ENCODE measurements around the gene RALGAPA1.
"Not testable (repeated sequence)": the region's sequence is repeated elsewhere in the genome, so short reads cannot be mapped to it uniquely, and the experiment has no call there.

The RALGAPA1 gene

DNA sequence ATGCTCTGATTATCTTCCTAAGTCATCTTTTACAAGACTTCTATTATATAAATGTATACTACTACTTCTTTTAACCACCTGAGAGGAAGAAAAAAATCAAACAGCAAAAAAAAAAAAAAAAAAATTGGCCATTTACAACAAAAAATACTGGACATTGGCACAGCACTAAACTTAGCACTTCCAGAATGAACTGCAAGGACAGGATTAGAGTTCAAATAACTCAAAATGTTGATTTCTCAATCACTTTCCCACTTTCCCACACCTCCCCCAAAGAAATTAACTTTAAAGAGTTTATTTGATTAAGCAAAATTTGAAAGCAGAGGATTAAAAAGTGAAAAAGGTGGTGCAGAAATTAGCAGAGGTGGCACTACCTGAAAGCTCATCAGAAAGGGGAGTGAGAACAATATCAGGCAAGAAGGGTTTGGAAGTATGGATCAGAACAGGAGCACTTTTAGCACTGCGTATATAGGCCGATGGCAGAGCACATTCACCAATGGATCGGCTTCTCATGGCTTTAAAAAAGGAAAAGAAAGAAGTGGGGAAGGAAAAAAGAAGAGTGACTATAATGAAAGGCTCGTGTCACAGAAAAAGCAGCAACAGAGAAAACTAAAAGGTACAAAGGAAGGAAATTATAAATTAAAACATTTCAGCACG is 109.2 kb downstream of the RALGAPA1 start:
- DNase-seq (ENCODE audit: low read depth in 2 of 2), result no peak

DNA sequence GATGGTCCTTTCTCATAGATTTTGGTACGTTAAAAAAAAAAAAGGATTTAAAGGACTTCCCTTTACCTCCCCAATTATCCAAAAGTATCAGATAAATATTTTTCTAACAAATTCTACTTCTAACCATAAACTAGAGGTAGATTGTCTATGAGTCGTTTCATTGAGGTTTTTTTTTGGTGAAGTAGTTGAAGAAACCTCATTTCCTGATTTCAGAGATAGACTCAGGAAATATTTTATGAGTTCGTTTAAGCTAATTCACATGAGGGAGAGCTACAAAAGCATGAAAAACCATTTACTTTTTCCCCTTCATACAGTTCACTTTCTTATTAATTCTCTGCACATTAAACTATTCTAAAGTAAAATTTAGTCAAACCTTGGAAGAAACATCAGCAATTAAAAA is 112.5 kb downstream of the RALGAPA1 start:
- no peak for DNase-seq (ENCODE audit: low read depth in 2 of 2)

DNA sequence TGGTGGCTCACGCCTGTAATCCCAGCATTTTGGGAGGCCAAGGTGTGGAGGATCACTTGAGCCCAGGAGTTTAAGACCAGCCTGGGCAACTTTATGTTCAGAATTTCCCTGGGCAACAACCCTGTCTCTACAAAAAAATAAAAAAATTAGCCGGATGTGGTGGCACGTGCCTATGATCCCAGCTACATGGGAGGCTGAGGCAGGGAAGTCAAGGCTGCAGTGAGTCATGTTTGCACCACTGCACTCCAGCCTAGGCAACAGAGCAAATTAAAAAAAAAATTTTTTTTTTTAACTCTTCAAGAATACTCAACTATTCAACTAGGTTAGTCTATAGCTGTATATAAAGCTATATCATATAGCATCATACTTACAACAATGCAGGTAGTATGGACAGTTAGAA is 113.0 kb downstream of the RALGAPA1 start:
- DNase-seq (ENCODE audit: low read depth in 2 of 2), result no peak

DNA sequence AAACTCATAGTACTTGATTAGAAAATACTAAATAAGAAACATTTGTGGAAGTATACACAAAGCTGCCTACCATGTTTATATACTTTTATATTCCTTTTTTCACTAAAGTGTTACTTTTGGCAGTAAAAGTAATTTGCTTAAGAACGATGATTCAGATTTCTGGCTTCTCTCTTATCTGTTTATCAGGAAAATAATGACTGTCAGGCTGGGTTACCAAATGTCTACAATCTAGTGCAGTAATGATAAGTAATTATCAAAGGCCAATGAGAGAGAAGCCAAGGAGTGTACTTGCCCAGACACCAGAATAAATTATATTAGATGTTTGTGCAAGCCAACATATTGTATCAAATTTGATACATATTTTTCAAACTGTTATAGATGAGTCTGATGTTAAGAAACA is 113.4 kb downstream of the RALGAPA1 start:
- no peak for DNase-seq (ENCODE audit: low read depth in 2 of 2)

DNA sequence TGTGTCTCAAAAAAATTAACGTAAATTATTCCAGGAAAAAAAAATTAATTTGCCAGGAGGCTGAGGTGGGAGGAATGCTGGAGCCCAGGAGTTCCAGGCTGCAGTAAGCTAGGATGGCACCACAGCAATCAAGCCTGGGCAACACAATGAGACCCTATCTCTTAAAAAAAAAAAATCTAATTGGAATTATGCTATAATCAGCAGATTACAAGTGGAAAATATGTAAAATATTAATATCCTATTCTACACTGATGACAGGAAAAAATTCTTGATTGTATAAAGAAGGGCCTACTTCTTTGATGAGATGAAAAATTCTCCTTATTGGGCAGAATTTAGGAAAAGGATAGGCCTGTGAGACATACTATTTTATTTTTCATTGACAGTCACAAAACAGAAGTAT is 114.0 kb downstream of the RALGAPA1 start:
- DNase-seq (ENCODE audit: low read depth in 2 of 2), result no peak

DNA sequence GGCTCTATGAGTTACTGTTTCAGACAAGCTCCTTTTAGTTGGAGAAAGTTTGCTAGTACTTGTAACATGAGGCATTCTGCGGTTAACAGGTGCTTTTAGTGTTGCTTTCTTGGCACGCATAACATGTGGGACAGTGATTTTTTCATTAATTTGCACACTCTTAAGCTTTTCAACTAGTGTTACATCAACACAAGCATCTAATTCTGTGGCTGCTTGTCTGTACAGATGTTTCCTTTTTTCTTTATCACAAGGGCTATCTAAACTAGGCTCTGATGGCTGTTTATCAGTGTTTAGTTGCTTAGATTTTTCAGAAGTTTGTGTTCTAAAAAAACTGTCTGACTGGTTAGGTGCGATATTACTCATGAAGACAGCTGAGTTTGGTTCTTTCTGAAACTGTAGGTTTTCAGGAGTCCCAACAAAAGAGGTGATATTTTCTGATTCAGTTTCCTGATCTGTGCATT is 120.1 kb downstream of the RALGAPA1 start:
- no peak for DNase-seq (ENCODE audit: low read depth in 2 of 2)

DNA sequence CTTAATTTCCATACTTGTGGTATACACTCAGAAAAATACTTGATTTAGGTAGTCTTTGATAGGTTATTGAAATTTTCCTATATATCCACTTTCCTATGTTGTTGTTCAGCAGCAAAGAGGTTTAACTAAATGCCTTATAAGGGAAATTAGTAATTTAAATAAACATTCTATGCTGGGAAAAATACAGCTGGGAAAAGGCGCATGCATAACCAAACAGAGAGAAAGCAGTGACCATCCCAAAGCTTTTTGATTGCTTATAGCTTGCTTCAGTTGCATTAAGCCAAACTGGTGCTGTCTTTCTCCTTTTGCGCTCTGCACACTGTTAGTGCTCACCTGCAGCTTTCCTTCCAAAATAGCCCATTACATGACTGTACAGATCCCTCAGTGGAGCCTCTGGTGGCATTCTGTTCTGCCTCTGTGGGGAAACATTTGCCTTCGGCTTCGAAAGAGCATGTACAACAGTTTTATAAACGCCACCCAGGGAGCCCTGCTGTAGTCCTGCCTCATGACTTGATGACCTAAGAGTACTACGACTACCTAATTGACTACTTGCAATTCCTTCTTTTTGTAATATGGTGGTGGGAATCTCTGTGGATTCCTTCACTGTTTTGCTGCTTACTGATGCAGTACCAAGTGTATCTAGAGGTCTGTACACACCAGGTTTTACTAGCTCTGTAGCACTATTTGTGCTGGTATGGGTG is 120.8 kb downstream of the RALGAPA1 start:
- no peak for DNase-seq (ENCODE audit: low read depth in 2 of 2)

DNA sequence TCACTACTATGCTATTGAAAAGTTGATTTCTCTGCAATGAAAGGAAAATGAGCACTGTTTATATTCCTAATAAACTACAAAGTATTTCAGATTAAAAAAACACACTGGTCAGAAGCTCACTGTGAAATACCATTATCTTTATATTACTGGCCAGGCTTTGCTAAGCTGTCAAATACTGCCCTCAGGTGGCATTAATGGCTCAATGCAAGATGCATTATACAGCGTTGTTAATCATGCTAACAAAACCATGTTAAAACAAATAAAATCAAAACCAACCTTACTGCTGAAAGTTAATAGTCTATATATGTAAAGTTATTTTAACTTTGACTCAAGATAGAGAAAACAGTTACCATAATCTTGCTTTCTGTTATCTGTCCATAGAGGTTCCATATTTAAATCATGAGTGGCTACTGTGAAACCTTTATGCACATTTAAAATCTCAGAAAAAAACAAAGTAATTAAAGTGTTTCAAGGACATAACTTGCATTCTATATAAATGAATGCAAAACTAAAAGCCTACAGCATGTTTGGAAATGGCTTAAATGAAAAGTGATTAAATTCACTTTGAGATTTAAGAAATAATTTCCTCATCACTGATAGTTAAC is 121.7 kb downstream of the RALGAPA1 start:
- peak in 1 of 2 donors; percentile 1 for DNase-seq (ENCODE audit: low read depth in 2 of 2)

DNA sequence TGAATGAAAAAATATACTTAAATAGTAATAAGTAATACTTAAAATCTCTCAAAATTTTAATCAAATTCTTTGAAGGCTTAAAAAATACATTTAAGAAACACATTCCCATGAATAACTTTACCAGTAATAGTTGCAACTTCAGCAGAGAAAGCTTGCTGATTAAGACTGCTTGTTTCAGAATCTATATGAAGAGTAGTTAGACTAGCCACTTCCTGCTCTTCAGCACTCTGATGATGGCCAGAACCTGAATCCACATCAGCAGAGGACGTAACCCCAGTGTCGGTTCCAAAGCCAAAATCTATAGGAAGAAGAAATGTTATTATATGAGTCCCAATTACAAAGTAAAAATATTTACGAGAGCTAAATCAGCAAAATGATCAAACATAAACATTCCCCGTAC is 125.4 kb downstream of the RALGAPA1 start:
- DNase-seq (ENCODE audit: low read depth in 2 of 2), result not testable (repeated sequence)

DNA sequence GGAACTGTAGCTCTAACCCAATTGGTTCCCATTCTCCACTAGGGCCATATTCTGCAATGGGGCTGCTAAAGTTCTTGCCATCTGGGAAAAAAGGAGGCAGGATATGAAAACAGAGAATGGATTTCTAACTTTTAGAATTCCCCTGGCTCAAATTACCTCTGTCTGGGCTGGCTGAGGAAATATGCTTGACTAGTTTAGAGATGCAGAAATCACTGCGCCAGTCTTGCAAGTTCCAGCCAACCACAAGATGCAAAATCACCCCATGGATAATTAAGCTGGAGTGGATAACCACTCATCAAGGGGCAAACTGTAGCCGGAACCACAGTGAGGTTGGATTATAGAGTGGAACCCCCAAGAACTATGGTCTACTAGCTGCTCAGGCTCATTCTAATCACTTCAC is 126.3 kb downstream of the RALGAPA1 start:
- DNase-seq (ENCODE audit: low read depth in 2 of 2), result no peak

DNA sequence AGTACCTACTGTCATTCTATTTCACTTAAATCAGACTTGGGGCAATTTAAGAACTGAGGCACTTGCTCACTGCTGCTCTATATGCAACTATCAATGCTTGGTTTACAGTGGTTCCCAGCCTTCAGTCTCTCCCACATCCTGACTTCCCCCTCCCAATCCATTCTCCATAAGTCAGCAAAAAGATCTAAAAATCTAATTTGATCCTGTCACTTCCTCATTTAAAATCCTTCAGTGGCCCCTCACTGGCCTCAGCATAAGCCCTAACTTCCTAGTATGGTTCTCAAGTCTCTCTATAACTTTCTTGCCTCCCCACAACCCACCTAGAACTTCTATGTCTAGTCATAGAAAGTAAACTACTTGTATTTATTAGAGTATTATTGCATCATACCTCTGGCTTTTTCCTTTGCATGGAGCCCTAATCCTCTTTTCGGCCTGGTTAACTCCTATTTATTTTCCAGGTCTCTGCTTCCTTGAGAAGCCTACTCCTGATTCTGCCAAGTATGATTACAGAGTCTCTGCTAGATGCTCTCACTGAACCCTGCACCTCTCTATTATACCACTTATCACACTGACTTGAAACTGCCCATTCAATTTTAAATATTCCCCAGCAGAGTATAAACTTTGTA is 130.6 kb downstream of the RALGAPA1 start:
- DNase-seq (ENCODE audit: low read depth in 2 of 2), result no peak

DNA sequence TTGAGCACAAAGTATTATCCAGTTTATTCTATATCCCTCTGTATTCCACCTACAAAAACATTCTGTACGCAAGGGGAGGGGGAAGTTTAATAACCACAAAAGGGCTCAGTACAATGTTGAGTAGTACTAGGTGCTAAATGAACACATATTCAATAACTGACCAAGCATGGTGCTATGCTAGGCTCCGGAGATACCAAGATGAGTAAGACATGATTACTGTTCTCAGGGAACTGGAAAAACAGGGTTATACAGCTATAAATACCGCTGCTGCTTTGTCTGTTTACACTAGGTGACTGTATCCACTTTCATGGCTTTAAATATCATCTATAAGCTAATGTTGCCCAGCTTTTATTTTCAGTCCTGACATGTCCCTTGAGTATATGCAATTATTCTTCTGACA is 139.3 kb downstream of the RALGAPA1 start:
- DNase-seq (ENCODE audit: low read depth in 2 of 2), result no peak

DNA sequence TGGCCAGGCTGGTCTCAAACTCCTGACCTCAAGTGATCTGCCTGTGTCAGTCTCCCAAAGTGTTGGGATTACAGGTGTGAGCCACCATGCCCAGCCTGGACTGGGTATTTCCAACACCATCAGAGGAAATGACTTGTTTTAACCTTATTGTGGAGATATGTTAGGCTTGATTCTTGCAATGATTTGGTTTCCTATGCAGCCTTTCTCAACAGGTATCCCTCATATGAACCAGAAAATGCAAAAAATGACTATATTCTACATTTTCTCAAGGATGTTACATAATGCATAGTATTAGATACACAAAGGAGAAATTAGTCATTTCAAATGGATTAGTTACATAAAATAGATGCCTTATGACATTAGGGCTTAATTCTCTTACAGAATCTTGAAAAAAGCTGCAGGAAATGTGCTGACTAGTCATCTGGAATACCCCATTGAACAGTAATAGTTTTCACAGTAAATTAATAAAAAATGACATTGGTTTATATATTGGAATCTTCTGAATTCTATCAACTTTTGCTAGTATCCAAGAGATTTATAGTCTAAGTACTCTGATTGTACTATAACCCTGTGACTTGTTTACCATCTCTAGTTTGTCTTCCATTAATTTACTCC is 142.6 kb downstream of the RALGAPA1 start:
- DNase-seq (ENCODE audit: low read depth in 2 of 2), result no peak

DNA sequence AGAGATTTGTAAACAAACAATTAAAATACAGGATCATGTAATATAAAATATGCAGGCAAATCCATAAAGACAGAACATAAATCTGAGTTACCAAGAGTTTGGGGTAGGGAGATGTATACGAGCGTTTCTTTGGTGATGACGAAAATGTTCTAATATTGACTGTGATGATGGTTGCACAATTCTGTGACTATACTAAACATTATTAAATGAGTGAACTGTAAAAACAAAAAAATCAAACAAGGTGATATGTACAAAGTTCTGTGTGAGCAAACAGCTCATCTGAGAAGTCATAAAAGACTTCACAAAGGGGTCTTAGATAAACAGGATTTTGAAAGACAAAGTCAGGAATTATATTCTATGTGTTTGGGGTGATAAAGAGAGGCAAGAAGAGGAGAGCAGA is 147.2 kb downstream of the RALGAPA1 start:
- no peak for DNase-seq (ENCODE audit: low read depth in 2 of 2)

DNA sequence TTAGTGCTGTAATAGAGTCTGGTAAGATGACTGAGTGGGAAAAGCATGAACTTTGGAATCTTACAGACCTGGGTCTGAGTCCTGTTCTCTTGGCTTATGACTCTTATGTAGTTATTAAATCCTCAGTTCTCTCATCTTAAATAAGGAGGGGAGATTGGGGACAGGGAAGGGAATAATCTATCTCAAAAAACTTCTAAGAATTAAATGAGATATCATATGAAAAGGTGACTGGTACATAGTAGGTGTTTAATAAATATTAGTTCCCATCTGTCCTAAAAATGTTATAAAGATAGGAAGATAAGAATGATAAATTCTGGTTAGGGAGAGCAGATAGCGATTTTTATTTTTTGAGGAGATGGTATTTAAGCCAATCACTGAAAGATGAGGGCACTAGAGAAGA is 156.1 kb downstream of the RALGAPA1 start:
- DNase-seq (ENCODE audit: low read depth in 2 of 2), result no peak

DNA sequence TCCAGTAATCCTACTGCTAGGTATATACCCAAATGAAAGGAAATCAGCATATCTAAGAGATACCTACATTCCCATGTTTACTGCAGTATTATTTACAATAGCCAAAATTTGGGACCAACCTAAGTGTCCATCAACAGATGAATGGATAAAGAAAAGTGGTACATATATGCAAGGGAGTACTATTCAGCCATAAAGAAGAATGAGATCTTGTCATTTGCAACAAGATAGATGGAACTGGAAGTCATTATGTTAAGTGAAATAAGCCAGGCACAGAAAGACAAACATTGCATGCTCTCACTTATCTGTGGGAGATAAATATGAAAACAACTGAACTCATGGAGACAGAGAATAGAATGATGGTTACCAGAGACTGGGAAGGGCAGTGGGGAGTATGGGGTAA is 165.6 kb downstream of the RALGAPA1 start:
- no peak for DNase-seq (ENCODE audit: low read depth in 2 of 2)

DNA sequence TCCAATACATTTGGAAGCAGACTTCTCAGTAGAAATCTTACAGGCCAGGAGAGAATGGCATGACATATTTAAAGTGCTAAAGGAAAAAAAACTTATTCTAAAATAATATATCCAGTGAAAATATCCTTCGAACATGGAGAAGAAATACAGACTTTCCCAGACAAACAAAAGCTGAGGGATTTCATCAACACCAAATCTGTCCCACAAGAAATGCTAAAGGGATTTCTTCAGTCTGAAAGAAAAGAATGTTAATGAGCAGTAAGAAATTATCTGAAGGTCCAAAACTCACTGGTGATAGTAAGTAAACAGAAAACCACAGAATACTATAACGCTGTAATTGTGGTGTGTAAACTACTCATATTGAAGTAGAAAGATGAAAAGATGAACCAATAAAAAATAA is 171.2 kb downstream of the RALGAPA1 start:
- DNase-seq (ENCODE audit: low read depth in 2 of 2), result no peak

DNA sequence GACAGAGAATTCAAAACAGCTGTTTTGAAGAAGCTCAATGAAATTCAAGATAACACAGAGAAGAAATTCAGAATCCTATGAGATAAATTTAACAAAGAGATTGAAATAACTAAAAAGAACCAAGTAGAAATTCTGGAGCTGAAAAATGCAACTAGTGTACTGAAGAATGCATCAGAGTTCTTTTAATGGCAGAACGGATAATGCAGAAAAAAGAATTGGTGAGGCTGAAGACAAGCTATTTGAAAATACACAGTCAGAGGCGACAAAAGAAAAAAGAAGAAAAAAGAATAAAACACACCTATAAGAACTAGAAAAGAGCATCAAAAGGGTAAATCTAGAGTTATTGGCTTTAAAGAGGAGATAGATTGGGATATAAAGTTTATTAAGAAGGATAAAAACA is 171.8 kb downstream of the RALGAPA1 start:
- DNase-seq (ENCODE audit: low read depth in 2 of 2), result no peak

DNA sequence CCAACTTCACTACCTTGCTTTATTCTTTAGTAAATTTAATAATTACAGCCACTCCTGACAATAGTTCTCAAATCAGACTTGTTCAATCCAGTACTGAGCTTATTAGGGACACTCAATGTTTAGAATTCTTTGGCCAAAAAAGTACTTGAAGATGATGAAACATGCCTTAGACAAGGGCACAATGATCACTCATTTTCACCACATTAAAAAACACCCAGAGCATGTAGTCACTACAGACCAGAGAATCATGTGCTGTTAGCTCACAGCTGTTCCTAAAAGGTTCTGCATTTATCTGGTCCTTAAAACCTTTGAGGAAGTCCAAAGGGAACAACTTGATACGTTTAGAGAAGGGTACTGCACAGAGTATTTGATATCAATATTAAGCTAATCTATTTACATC is 176.4 kb downstream of the RALGAPA1 start:
- DNase-seq (ENCODE audit: low read depth in 2 of 2), result no peak

DNA sequence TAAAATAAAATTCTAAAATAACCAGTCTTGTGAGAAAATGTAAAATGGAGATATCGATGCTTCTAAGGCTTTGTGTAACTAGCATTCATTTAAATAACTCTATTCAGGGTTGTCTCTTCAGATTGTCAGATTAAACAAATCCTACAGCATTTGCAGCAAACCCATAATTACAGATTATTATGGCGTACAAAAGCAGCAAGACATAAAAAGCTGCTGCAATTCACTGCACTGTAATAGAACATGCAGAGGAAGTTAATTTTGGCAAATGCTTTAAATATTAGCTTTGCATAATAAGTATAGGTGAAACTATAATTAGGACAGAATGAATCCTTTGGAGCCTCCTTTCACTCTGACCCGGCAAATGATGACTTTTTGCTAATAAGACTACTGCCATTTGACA is 176.8 kb downstream of the RALGAPA1 start:
- no peak for DNase-seq (ENCODE audit: low read depth in 2 of 2)

DNA sequence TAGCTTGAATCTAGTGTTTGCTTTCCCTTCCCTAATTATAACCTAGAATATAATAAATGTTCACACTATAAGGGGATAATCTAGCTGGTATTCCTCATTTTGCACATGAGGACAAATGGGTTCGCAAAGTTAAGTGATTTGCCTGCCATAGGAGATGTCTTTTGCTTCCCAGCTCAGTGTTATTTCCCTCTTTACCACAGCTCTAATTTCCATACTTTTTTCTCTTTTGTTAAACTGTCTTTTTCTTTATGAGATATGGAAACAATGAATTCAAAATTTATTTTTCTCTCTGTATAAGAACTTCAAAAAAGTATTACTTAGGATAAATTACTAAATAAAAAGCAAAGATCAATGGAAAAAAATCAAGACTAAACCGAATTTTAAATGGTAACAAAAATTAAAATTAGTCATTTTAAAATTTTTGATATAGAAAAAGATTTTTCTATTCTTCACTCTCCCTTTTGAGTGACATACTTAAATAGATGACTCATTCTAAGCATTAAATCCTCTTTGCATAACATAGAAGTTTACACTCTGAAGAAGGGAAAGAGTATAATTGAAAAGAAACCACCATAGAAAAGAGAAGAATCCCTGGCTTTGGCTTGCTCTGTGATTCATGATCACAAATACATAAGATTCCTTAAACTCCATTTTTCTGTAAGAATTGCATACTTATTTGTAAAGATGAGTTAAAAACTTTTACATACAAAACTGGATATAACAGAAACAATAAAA is 177.9 kb downstream of the RALGAPA1 start:
- DNase-seq (ENCODE audit: low read depth in 2 of 2), result no peak

DNA sequence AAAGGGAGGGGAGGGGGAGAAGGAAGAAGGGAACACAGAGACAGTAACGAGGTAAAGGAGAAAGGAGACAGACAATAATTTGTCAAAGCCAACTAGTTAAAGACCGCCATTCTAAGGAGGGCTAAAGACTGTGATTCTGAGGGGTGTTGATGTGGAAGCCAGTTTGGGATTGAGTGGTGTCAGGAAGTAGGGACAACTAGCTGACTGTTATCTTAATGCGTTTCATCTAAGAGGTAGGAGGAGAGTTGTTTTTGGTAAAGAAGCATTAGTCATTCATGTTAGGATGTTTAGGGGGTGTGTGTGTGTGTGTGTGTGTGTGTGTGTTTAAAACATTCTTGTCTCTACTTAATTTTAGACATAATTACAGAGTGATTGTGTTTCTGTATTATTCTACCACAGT is 180.1 kb downstream of the RALGAPA1 start:
- DNase-seq (ENCODE audit: low read depth in 2 of 2), result no peak
